GM21619 (cell line): ENCODE data around the gene FBLL1.
"Not testable (repeated sequence)": the region's sequence is repeated elsewhere in the genome, so short reads cannot be mapped to it uniquely, and the experiment has no call there.

Experiments used
- ATAC-seq: cut with Tn5 transposase; IDR thresholded peaks from one replicate; pipeline ENCODE4 v1.9.1; 2021; ENCODE audit not compliant: unreplicated experiment

FBLL1 gene

GRCh38 chr5:168550656-168551055 lies 21.6 kb downstream of the FBLL1 start:
- ATAC-seq = no peak

GRCh38 chr5:168552146-168552545 lies 23.0 kb downstream of the FBLL1 start:
- no peak for ATAC-seq

- no peak for ATAC-seq
These were observed 24.4 kb downstream of the FBLL1 start for GRCh38 chr5:168553377-168554130.

DNA sequence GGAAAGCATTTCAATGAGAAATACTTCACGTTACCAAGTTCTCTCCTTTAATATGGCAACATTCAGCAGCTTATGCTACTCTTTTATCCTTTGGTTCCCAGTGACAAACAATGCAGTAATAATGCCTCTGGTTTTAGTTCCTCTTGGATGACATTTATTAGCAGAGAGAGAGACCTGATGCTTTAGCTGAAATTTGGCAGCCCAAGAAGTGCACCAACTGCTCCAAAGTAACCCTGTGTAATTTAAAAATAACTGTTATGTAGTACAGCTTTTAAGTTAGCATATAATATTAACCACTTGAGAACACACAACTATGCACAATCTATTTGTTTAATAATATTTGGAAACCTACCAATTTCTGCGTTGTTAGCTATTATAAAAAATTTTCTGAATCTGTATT lies 28.3 kb downstream of the FBLL1 start:
- no peak for ATAC-seq

GRCh38 chr5:168562279-168562678 lies 33.2 kb downstream of the FBLL1 start:
- ATAC-seq = no peak

DNA sequence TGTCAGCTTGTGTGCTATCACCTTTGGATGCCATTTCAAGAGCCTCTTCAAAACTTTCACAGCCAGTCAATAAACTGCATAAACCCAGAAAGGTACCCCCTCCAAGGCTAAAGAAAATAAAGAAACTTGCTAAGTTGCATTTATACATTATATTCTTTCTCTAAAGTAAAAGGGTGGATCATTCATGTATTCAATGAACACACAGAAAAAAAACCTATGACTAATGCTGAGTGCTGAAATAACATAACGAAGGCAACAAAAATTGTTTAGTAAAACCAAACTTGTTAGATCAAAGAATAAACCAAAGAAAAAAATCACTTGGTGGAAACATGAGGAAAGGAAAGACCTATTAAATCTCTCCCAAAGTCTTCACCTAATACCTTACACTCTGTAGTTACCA lies 34.9 kb downstream of the FBLL1 start:
- no peak for ATAC-seq

DNA sequence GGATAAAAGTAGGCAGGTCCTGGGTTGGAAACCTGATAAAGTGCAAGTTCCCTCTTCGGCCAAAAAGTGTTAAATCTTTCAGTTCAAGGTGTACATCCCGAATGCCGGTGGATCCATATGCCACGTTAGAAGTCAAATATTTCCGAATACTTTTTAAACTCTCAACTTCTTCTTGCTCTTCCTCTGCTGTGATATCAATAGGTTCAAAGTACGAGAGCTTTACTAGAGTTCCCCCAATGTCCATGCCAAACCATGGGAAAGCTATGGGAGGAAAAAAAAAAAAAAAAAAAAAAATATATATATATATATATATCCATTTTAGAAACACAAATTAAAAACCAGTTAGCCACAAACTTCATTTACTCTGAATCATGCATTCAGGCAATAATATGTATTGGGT lies 39.6 kb downstream of the FBLL1 start:
- no peak for ATAC-seq

- ATAC-seq = no peak
These were observed 41.6 kb downstream of the FBLL1 start for GRCh38 chr5:168570490-168571328.

DNA sequence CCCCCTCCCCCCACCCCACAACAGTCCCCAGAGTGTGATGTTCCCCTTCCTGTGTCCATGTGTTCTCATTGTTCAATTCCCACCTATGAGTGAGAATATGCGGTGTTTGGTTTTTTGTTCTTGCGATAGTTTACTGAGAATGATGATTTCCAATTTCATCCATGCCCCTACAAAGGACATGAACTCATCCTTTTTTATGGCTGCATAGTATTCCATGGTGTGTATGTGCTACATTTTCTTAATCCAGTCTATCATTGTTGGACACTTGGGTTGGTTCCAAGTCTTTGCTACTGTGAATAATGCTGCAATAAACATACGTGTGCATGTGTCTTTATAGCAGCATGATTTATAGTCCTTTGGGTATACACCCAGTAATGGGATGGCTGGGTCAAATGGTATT lies 44.6 kb downstream of the FBLL1 start:
- ATAC-seq = not testable (repeated sequence)

GRCh38 chr5:168574156-168574555 lies 45.1 kb downstream of the FBLL1 start:
- ATAC-seq = not testable (repeated sequence)

GRCh38 chr5:168575391-168576372 lies 46.6 kb downstream of the FBLL1 start:
- ATAC-seq = no peak

- no peak for ATAC-seq
These were observed 48.9 kb downstream of the FBLL1 start for GRCh38 chr5:168578006-168578405.

DNA sequence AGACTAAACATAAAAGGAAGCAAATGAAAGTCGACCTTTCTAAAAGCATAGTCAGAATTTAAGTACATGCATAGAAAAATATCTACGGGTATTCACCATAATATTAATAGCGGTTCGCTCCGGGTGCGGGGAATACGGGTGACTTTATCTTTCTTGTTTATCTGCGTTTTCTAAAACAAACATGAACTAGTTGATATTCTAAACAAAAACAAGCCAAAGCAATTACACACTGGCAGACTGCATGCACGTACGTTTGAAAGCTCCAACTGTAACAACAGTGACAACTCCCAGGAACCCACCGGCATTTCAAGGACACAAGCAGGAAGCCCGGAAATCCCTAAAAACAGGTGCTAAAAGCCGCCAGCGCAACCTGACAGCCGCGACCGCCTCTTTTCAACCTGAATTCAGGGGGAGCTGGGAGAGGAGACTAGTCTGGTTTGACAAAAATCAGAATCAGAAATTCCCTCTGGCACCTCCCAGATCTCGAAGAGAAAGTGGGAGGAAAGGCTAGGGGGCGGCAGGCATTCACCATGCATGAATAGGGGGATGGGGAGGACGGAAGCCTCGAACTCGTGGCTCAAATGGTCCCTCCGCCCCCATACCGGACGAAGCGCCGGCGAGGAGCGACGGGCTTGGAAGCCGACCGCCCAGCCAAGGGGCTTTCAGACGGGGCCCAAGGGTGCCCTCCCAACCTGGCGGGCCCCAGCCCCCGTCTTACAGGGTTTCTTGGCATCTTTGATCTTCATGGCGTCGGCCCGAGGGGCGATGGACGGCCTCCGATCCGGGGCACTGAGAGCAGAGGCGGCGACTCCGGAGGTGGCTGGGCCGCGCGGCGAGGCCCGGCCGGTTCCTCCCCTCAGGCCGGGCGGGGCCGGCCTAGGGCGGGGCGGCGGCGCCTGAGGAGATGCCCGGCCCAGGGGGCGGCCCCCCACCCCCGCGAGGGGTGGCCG lies 49.7 kb downstream of the FBLL1 start, which contains the start of gene PANK3:
Gene PANK3, minus strand, starts transcription at position 831 of the 950 bp plus-strand sequence. Its CDS starts 85 bp downstream, at position 746.
- ATAC-seq = peak; percentile 49

DNA sequence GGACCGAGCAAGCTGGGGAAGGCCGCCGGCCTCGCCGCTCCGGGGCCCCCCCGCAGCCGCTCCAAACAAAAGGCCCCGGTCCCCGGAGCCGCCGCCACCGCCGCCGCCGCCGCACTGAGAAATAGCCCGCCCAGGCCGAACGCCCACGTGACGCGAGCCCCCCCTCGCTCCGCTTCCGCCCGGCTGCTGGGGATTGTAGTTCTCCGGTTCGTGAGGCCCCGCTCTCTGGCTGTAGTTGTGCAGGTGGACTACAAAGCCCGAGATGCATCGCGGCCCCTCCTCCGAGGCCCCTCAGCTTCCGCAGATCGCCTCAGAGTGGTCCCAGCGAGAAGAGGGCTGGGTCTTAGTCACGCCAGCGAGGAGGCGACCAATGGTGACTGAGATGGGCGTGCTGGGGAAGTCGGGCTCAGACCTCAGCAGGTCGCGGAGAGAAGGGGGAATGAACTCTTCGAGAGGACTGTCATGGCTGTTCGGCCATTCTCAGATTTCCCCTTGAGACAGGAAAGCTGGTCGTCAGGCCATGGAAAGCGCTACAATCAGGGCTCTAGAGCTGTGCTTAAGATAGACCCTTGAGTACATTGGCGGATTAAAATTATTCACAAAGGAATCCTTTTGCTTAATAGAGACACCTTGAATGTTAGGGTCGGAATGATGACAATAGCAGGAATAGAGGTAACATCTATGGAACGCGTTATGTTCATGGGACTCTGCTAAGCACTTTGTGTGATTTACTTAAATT lies 50.6 kb downstream of the FBLL1 start:
- ATAC-seq = peak; percentile 90

GRCh38 chr5:168580227-168580508 lies 51.1 kb downstream of the FBLL1 start:
- ATAC-seq = no peak
